HG03442 (cell line): ENCODE results near the gene ZKSCAN1.
A peak's percentile ranks its signal among the peaks of the same experiment; 100 is the strongest.

ENCODE experiments used
- ATAC-seq: cut with Tn5 transposase; IDR thresholded peaks from one replicate; pipeline ENCODE4 v1.9.1; 2021; ENCODE audit warnings: mild to moderate bottlenecking, moderate library complexity; ENCODE audit not compliant: unreplicated experiment

The ZKSCAN1 gene

DNA sequence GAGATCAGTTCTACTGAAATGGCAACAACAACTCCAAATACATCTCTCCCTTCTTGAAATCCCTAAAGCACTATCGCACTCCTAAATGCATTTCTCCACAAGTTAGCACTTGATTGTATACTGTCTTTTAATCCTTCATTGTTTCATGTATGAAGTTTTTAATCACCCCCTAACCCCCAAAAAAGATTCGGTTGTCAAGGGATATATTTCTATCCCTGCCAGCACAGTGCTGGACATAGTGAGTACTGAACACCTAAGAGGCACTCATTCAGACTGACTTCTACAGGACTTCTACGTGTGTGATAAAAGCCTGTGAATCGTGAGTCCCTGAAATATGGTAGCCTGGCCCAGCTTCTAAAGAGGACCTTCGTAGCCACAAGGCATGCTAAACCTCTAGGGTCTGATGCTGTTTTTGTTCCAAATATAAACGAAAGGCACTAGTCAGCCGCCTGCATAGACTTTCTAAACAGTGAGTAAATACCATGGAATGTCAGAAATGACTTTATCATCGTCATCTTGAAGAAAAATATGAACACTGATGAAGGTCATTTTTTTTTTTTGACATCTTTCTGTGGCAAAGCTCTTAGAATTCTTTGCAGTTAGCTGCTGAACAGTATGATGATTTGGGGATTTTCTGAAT, 19.6 kb downstream of the ZKSCAN1 start:
- ATAC-seq, result no peak

- no peak for ATAC-seq
Observed at GRCh38 chr7:100035876-100036275, 20.5 kb downstream of the ZKSCAN1 start.

DNA sequence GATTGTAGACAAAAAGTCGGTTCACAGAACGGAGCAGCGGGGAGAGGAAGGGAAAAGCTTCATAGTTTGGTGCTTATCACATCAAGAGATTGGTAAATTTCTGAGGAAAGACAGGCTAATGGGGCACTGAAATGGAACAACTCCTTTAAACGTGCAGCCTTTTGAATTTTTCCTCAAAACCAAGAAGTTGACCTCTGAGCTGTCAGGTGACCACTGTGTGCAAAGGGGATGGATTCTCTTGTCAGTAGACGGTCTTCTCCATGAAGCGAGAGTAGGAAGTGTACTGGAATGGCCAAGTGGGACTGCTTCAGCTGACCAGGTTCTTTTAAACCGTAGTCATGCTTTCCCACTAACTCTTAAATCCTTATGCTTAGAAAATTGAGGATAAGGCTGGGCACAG, 22.9 kb downstream of the ZKSCAN1 start:
- no peak for ATAC-seq

GRCh38 chr7:100040575-100040974, 25.2 kb downstream of the ZKSCAN1 start:
- ATAC-seq, result no peak

DNA sequence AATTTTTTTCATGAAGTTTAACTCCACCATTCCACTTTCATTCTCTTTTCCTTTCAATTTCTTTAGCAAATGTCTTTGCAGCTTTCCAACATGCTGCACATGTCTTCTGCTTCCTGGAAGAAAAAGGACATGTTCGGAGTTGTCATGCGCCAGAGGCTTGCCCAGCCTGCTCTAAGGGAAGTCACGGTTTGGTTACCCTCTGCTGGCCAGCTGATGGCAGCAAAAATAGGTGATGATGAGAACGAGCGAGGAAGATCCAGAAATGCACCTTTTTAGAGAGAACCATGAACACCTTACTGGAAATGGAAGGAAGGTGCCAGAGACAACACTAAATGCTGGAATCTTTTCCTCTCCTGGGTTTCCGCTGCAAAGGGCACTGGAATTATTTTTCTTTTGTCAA, 29.3 kb downstream of the ZKSCAN1 start:
- ATAC-seq, result no peak

- ATAC-seq, result no peak
Observed at GRCh38 chr7:100048680-100049079, 33.3 kb downstream of the ZKSCAN1 start.

- ATAC-seq, result peak; percentile 91
Observed at GRCh38 chr7:100049441-100050291, 34.3 kb downstream of the ZKSCAN1 start, which contains the start of gene ZSCAN21. Gene ZSCAN21, plus strand, starts transcription at chr7:100049774. Its CDS starts 7,233 bp downstream, at chr7:100057007.

DNA sequence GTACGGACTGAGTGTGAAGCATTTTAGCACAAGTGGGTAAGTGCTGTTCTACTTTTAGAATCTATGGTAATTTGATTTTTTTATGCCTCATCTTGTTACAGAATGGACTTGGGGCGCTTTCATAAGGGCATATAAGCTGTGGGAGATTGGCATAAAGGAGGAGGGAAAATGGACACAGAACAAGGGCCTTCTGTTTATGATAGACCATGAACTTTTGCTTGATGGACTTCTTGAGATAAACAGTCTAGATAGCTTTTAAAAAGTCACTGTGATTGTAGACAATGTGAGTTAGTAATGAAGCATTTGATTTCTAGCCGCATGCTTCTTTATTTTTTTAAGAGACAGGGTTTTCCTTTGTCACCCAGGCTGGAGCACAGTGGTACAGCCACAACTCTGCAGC, 36.2 kb downstream of the ZKSCAN1 start:
- no peak for ATAC-seq

DNA sequence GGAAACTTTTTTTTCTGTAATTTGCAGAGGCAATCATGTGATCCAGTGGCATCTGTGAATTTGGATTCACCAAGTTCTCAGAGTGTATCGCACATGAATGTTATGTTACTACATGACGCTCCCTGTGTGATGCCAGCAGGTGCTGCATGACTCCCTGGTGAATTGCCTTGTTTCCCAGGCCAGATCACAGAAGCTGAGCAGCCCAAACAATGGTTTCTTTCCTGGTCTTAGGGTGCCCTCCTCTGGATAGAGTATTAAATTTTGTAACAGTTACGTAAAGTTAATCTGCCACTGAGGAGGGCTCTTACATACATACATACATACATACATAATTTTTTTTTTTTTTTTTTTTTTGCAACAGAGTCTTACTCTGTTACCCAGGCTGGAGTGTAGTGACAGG, 37.8 kb downstream of the ZKSCAN1 start:
- no peak for ATAC-seq

DNA sequence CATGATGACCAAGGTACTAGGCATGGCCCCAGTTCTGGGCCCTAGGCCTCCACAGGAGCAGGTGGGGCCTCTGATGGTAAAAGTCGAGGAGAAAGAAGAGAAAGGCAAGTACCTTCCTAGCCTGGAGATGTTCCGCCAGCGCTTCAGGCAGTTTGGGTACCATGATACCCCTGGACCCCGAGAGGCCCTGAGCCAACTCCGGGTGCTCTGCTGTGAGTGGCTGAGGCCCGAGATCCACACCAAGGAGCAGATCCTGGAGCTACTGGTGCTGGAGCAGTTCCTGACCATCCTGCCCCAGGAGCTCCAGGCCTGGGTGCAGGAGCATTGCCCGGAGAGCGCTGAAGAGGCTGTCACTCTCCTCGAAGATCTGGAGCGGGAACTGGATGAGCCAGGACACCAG, 41.6 kb downstream of the ZKSCAN1 start:
- no peak for ATAC-seq

GRCh38 chr7:100059251-100059739, 43.9 kb downstream of the ZKSCAN1 start:
- no peak for ATAC-seq

DNA sequence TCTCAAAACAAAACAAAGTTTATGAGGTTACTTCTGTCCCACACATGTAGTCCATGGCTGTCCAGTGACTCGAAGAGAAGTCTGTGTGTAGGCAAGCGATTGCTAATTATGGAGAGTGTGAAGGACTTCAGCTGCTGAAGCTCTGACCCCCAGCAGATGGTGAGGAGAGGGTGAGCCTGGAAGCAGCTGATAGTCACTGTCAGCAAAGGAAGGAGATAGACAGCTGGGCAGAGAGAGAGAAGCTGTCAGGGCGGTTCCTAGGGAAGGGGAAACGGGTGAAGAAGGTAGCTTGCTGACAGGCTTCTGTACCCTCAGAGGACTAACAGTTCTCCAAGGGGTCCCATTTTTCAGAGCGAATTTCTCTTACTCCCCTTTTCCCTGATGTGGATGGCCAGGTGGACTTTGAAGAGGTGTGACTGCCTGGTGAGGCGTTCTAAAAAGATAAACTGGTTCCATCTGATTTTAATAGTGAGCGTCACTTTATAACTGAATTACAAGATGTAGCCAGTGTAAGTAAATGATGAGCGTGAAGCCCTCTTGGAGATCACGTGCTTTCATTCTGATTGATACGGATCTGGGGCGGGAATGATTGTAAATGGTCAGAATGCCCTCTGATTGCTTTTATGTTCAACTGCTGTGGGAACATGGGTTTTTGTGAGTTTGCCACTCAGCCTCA, 46.3 kb downstream of the ZKSCAN1 start:
- ATAC-seq, result no peak

DNA sequence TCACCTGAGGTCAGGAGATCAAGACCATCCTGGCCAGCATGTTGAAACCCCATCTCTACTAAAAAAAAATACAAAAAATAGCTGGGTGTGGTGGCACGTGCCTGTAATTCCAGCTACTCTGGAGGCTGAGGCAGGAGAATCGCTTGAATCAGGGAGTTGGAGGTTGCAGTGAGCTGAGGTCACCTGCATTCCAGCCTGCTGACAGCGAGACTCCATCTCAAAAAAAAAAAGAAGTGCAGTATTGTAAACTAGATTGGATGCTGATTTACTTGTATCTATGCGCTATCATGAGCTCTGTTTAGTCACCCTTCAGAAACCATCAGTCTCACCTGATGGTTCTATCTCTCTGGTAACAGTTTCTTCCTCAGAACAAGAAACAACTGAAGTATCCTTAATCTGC, 48.0 kb downstream of the ZKSCAN1 start:
- ATAC-seq, result no peak

- no peak for ATAC-seq
Observed at GRCh38 chr7:100064162-100064561, 48.8 kb downstream of the ZKSCAN1 start.

DNA sequence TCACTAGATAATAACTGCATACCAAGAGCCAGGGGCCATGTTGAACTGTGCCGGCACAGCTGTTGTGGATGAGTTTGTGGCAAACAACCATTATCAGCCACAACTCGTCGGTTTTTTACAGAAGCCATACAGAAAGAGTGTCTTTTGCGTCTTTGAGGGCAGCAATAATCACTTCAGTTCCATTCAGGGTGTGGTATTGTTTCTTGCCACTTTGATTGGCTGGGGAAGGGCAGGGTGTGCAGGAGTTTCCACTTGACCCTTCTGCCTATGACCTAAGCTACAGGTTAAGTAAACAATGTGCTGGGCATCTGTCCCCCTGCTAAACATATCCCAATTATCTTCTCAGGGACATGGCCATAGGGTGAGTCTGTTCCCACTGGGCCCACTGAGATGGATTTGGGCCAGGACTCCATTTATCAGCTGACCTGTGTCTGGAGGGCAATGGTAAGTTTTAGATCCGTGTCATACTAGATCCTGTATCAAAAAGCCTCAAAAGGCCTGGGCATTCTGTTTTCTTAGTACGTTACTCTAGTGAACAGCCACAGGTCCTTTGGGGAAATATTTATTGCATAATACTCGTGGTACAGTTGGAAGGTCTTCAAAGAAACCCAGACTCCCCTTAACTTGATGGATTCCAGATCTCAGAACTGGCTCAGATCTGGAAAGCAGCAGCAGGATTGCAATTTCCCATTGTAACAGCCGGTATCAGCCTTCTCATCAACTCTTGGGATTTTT, 50.2 kb downstream of the ZKSCAN1 start:
- no peak for ATAC-seq

- ATAC-seq, result no peak
Observed at GRCh38 chr7:100066953-100067352, 51.6 kb downstream of the ZKSCAN1 start.

DNA sequence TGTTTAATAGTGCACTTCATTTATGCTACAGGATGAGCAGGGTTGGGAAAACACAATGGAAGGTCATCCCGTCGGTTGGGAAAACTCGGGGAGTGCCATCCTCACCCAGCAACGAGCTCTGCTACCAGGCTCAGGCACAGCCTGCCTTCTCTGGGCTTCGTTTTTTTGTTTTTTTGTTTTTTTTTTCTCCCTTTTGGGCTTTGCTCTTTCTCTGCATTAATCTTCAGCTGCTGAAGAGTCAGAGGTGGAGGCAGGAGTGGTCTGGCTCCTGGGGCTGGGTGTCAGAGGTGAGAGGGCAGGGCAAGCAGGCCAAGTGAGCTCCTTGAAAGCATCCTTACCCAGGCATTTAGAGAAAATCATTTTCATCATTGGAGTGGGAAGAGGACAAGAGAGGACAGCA, 54.6 kb downstream of the ZKSCAN1 start:
- no peak for ATAC-seq

GRCh38 chr7:100071018-100071723, 55.8 kb downstream of the ZKSCAN1 start:
- no peak for ATAC-seq

- ATAC-seq, result no peak
Observed at GRCh38 chr7:100072462-100072861, 57.1 kb downstream of the ZKSCAN1 start.

GRCh38 chr7:100074841-100075240, 59.4 kb downstream of the ZKSCAN1 start:
- ATAC-seq, result no peak
